HG02571 (cell line): ENCODE measurements around the gene PACS1.
"Not testable (repeated sequence)": the region's sequence is repeated elsewhere in the genome, so short reads cannot be mapped to it uniquely, and the experiment has no call there.

Experiments
- ATAC-seq: cut with Tn5 transposase; IDR thresholded peaks from one replicate; pipeline ENCODE4 v1.9.1; 2021; ENCODE audit warnings: mild to moderate bottlenecking, moderate library complexity; ENCODE audit not compliant: unreplicated experiment

PACS1 gene

GRCh38 chr11:66072518-66072917 is 2.4 kb downstream of the PACS1 start:
- no peak for ATAC-seq

- ATAC-seq: no peak
Measured at GRCh38 chr11:66073669-66074068, 3.6 kb downstream of the PACS1 start.

- no peak for ATAC-seq
Measured at GRCh38 chr11:66075273-66075672, 5.2 kb downstream of the PACS1 start.

- no peak for ATAC-seq
Measured at GRCh38 chr11:66076561-66076960, 6.5 kb downstream of the PACS1 start.

GRCh38 chr11:66077927-66078326 is 7.9 kb downstream of the PACS1 start:
- no peak for ATAC-seq

GRCh38 chr11:66078949-66079348 is 8.9 kb downstream of the PACS1 start:
- not testable (repeated sequence) for ATAC-seq

- ATAC-seq: no peak
Measured at GRCh38 chr11:66080055-66080817, 10.2 kb downstream of the PACS1 start.

- ATAC-seq: peak; percentile 79
Measured at GRCh38 chr11:66081505-66081904, 11.4 kb downstream of the PACS1 start.

- no peak for ATAC-seq
Measured at GRCh38 chr11:66082946-66083698, 13.1 kb downstream of the PACS1 start.

GRCh38 chr11:66083767-66084166 is 13.7 kb downstream of the PACS1 start:
- ATAC-seq: no peak

- no peak for ATAC-seq
Measured at GRCh38 chr11:66084821-66085475, 14.9 kb downstream of the PACS1 start.

GRCh38 chr11:66087148-66087908 is 17.3 kb downstream of the PACS1 start:
- ATAC-seq: no peak

- ATAC-seq: no peak
Measured at GRCh38 chr11:66089067-66089466, 19.0 kb downstream of the PACS1 start.

GRCh38 chr11:66090288-66090687 is 20.2 kb downstream of the PACS1 start:
- ATAC-seq: no peak

GRCh38 chr11:66092125-66092524 is 22.1 kb downstream of the PACS1 start:
- ATAC-seq: not testable (repeated sequence)

- ATAC-seq: not testable (repeated sequence)
Measured at GRCh38 chr11:66099746-66100145, 29.7 kb downstream of the PACS1 start.

GRCh38 chr11:66100272-66101065 is 30.4 kb downstream of the PACS1 start:
- no peak for ATAC-seq

- no peak for ATAC-seq
Measured at GRCh38 chr11:66101066-66101464, 31.0 kb downstream of the PACS1 start.

- ATAC-seq: no peak
Measured at GRCh38 chr11:66104057-66104638, 34.1 kb downstream of the PACS1 start.
